NOMO-1 treated with DMSO at 0.1 percent for 48 hours (cell line): ENCODE results near the gene TEFM.
"Not testable (repeated sequence)": the region's sequence is repeated elsewhere in the genome, so short reads cannot be mapped to it uniquely, and the experiment has no call there.

ENCODE experiments used
- DNase-seq: peaks from one replicate; lab custom pipeline; 2025; ENCODE audit not compliant: unreplicated experiment; lab: John Stamatoyannopoulos, UW

The TEFM gene

DNA sequence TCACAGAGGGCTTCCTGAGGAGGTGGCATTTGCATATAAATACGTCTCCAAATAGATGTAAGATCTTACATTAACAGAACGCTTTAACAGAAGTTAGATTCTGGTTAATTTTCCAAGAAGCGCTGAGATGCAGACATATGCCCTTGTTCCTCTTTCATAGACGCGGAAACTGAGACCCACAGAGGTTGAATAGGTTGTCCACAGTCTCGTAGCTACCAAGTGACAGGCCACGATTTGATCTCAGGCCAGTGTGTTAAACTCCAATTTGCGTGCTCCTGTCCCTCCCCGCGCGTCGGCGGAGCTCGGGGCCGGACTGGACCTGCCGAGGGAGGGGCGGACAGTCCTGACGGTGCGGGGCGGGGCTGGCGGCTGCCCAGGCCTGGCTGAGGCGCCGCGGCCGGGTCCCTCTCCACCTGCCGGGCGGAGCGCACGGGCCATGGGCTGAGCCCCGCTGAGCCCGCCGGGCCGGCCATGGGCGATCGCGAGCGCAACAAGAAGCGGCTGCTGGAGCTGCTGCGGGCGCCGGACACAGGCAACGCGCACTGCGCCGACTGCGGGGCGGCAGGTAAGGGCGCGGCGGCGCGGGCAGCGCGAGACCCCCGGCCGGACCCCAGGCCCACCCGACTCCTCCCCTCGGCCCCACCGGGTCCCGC lies 15.6 kb upstream of the TEFM start, which contains the start of gene ADAP2:
ADAP2 (plus strand) TSS at position 402 of the 653 bp plus-strand sequence; CDS start at position 472, 70 bp downstream.
- peak; percentile 61 for DNase-seq

DNA sequence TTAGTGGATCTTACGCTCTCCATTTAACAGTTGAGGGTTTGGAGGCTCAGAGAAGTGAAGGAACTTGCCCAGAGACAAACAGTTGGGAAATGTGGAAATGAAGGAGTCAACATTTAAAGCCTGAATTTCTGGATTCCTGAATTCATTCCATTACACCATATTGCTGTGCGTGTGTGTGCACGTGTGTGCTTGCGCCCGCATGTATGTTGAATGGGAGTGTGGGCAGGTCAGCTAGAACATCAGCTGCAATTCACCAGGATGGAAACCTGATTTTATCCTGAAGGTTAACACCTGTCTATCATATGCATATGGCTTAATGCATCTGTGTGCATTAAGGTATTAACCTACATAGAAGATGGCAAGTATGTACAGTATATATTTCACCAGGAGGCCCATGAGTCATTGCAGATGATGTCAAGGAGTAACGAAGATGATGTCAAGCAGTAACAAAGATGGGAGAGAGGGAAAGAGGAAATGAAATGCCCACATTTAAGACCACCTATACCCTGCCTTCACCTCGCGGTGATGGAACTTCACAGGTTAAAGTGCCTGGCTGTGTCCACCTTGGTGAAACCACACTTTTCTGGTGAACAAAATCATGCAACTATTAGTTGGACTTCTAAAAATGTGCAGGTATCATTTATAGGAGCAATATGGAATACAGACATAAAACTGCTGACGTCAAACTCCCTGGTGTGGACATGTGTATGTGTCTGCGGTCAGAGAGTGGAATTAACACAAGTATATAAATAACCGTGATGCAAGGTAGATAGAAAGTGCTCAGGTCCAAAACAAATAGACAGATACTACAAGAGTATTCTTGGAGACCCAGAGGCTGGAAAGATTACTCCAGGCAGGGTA lies 14.9 kb upstream of the TEFM start:
- peak; percentile 36 for DNase-seq

DNA sequence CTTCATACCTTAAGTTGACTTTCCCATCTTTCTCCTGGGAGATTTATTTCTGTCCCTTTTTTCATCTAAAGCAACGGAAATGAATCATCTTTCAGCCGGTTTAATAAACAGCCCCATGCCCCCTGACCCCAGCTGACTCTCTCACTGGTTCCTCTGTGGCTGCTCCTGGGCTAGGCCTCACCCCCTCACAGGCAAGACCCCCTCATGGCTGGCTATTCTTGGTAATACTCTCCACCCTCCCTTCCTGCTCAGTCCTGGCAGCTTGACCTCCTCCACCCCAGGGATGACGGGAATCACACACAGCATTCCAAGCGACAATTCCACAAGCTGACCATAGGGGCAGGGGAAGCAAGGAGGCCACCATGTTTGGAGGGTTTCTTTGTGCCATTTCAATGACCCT lies 14.2 kb upstream of the TEFM start:
- DNase-seq = no peak

DNA sequence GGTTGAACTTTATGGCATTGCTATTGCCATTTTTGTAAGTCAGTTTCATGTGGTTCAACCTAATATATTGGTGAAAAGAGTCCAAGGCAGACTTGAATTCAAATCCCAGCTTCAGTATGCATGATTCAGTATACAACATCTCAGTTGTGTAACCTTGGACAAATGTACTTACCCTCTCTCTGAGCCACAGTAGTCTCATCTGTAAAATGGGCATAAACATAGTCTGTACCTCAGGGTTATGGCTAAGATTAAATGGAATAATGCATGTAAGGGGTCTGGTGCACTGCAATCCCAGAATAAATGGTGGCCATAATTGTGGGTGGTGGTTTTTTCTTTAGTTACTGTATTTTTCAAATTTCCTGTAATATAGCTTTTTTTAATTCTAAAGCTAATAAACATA lies 11.0 kb upstream of the TEFM start:
- DNase-seq = no peak

DNA sequence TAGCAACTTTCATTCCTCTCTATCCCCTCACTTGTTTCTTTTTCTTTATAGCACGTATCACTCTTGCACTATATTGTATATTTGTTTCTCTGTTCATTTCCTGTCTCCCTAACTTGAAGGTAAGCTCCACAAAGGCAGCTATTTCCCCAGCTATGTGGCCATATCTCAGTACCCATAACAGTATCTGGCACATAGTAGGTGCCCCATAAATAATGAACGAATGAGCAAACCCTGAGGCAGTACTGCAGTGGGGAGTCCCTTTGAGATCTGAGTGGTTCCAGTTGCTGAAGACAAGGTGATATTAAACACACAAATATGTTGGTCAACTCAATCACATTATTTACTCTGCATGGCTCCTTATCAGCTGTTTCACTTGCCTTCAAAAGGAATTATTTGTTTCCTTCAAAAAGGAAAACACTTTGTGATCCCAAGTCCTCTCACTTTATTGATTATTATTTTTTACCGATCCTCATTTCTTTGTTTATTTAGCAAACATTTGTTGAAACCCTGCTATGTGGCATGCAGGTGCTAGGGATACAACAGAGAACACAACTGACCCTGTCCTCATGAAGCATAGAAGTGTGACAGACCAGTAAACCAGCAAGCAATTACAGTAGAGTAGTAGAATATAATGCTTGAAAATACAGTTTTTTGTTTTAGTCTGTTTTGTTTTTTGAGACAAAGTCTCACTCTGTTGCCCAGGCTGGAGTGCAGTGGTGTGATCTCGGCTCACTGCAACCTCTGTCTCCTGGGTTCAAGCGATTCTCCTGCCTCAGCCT lies 10.0 kb upstream of the TEFM start:
- no peak for DNase-seq

DNA sequence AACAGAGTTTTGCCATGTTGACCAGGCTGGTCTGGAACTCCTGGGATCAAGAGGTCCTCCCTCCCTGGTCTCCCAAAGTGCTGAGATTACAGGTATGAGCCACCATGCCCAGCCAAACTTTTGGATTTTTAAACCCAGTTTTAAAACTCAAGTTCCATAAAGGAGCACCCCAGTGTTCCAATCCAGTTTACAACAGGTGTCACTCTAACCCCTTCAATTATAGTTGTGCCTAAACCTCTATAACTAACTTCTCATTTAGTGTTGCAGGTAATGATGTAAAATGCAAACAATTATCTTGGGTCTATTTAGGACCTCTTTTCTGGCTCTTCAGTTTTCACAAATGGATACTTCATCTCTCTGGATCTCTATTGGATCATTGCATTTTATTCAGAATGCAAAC lies 7.9 kb upstream of the TEFM start:
- no peak for DNase-seq

DNA sequence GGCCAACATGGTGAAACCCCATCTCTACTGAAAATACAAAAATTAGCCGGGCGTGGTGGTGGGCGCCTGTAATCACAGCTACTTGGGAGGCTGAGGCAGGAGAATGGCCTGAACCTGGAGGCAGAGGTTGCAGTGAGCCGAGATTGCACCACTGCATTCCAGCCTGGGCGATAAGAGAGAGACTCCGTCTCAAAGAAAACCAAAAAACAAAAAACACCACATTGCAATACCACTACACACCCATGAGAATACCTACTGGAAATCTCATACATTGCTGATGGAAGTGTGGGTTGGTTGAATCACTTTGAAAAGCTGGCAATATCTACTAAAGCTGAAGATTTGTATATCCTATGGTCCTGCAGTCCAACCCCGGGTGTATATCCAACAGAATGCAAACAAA lies 4.1 kb upstream of the TEFM start:
- DNase-seq = not testable (repeated sequence)

DNA sequence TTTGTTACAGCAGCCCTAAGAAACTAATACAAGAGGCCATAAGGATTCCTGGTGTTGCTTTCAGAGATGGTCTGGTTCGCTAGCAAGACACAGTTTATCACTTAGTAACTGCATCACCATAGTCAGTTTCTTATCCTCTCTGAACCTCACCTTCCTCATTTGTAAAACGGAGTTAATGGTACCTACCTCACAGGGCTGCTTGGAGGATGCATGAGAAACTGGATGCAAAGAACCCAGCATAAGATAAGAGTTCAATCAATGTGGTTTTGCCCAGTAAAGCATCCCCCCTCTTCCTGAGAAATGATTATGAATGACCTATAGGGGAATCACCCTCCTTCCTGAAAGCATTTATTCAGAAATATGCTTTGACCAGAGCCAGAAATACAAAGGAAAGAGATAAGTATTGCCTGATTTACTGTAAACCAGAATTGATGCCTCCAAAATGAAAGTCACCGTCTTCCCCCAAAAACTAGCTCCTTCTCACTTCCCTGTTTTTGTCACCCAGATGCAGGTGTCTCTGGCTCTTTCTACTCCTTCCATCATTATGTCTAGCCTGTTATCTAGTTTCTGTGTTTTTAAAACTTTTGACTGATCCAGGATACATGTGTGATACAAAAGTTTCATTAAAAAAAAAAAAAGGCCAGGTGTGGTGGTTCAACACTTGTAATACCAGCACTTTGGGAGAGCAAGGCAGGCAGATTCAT lies 2.8 kb upstream of the TEFM start:
- no peak for DNase-seq

DNA sequence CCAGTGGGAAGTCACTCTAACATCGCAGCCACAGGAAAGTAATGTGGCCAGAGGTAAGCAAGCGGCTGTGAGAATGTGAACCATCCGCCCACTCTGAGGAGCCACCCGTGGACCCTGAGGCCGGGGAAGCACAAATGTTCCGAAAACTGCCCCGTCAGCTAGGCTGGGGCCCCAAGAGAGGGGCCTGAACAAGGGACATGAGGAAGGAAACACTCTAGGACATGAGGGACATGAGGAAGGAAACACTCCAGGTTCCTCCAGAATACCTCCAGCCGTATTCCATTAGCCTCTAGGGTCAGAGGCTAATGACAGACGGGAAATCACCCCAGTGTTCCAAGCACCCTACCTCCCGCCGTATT lies 317 bp downstream of the TEFM start:
- DNase-seq = peak; percentile 29

DNA sequence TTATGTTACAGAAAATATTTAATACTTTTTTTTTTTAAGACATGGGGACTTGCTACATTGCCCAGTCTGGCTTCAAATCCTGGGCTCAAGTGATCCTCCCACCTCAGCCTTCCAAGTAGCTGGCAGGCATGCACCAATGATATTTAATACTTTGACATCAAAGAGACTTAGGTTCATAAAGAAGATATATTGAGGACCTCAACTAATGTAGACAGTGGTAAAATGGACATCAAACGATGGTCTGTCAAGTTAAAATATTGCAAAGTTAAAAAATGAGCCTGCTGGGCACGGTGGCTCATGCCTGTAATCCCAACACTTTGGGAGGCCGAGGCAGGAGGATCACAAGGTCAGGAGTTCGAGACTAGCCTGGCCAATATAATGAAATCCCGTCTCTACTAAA lies 8.7 kb downstream of the TEFM start:
- no peak for DNase-seq

DNA sequence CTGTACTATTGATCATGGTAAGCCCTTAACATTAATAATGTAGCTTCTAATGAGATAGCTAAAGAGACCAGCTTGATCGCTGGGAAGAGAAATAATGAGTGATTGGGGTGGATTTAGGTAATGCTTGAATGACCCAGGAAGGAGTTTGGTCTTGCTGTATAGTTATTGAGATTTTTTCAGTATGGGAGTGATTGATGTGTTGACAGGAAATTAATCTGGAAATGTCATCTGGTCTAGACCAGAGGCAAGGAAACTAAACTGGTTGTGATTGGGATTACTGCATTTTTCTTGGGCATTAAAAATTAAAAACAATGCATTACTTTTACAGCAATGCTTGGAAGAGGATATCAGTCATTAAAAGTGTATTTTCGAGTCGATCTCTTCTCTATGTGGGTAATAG lies 11.8 kb downstream of the TEFM start:
- DNase-seq = no peak

DNA sequence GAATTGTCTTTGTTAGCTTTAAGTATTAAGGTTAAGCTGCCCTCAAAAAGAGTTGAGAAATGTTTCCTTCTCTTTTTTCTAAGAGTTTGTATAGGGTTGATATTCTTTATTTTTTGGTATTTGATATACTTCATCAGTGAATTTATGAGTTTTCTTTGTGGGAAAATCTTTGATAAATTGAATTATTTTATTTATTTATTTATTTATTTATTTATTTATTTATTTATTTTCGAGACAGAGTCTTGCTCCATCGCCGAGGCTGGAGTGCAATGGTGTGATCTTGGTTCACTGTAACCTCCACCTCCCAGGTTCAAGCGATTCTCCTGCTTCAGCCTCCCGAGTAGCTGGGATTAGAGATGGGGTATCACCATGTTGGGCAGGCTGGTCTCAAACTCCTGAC lies 19.9 kb downstream of the TEFM start:
- no peak for DNase-seq

DNA sequence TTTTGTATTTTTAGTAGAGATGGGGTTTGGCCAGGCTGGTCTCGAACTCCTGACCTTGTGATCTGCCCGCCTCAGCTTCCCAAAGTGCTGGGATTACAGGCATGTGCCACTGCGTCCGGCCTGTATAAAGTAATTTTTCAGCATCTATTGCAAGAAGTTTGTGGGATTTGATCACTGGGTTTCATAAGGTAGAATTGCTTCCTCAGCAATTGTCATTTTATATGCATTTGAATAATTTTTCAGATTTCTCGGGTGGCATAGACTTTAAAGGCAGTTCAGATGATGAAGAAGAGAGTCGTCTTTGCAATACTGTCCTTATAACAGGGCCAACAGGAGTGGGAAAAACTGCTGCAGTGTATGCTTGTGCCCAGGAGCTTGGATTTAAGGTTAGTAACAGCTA lies 37.0 kb downstream of the TEFM start:
- DNase-seq = no peak

DNA sequence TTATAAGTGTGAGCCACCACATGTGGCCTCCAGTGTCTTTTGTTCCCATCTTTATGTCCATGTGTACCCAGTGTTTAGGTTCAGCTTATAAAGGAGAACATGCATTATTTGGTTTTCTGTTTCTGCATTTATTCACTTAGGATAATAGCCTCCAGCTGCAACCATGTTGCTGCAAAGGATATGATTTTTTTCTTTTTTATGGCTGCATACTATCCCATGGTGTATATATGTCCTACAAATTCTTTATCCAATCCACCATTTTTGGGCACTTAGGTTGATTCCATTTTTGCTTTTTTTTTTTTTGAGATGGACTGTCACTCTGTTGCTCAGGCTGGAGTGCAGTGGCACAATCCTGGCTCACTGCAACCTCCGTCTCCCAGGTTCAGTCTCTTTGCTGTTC lies 41.4 kb downstream of the TEFM start:
- DNase-seq = no peak

DNA sequence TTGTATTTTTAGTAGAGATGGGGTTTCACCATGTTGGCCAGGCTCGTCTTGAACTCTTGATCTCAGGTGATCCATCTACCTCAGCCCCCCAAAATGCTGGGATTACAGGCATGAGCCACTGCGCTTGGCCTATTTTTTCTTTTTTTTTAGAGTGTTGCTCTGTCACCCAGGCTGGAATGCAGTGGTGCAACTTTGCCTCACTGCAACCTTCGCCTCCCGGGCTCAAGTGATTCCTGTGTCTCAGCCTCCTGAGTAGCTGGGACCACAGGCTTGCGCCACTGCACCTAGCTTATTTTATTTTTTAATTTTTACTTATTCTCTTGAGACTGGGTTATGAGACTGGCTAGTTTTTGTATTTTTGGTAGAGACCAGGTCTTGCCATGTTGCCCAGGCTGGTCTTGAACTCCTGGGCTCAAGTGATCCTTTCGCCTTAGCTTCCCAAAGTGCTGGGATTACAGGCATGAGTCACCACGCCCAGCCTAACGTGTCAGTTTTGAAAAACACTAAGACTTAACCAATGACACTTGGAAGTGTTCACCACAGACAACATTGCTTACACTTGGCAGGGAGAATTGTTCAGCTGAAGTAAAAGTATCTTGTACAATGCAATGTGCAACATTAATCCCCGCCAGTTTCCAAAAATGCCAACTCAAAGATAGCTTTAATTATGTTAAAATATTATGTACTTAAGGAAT lies 47.3 kb downstream of the TEFM start:
- no peak for DNase-seq

DNA sequence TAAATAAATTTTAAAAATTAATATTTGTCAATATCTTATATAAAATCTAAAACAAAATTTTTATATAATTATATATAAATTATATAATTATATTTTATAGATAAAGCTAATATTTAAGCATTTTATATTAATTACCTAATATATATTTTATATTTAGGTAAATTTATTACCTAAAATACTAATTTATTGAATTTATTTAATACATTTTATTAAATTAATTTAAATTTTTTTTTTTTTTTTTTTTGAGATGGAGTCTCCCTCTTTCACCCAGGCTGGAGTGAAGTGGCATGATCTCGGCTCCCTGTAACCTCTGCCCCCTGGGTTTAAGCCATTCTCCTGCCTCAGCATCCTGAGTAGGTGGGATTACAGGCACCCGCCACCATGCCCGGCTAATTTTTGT lies 51.9 kb downstream of the TEFM start:
- DNase-seq = no peak
